Brain microvascular endothelial cell (primary cell): ENCODE data around the gene CLSTN2.

Source experiments
- DNase-seq: peaks from one replicate; pipeline ENCODE4 v3.0.0-alpha.2; 2020
- H3K27ac ChIP-seq: fragments of 250-450 bp; sonication (Bioruptor Pico); 2 replicates; pipeline ENCODE4 v1.5.1; 2020; ENCODE audit warnings: mild to moderate bottlenecking, moderate library complexity
- H3K27me3 ChIP-seq: fragments of 250-450 bp; sonication (Bioruptor Pico); replicated peaks from 2 replicates; pipeline ENCODE4 v1.5.1; 2020; ENCODE audit warnings: mild to moderate bottlenecking
- H3K36me3 ChIP-seq: fragments of 250-450 bp; sonication (Bioruptor Pico); replicated peaks from 2 replicates; pipeline ENCODE4 v1.5.1; 2020; ENCODE audit warnings: mild to moderate bottlenecking
- H3K4me3 ChIP-seq: 2 replicates; pipeline ENCODE4 v1.5.1; 2011; ENCODE audit warnings: low read depth, mild to moderate bottlenecking, control low read depth, low read length, moderate library complexity
- CTCF ChIP-seq: IDR thresholded peaks from 2 replicates; pipeline ENCODE4 v1.5.1; 2011; ENCODE audit warnings: low read depth, mild to moderate bottlenecking, moderate library complexity, low read length, control low read depth, inconsistent platforms; ENCODE audit errors: missing control alignments
- in situ Hi-C: cut with HindIII; loops from 2 replicates; pipeline ENCODE4 v1.10.0; 2017; ENCODE audit warnings: low sequenced_read_pairs, low pct_ligation_motif_present

CLSTN2 gene

GRCh38 chr3:139994891-139995290 is 59.9 kb downstream of the CLSTN2 start:
- Histone ChIP-seq H3K36me3 (no peaks in the 10 kb centered on the region), H3K27me3 (no peaks in the 10 kb centered on the region), H3K27ac (no peak overlapping the region), H3K4me3 (no peak overlapping the region)
- no peak for TF ChIP-seq CTCF
- DNase-seq: no peak
- in situ Hi-C loops: no loop called here

- no peak overlapping the region for H3K4me3 ChIP-seq
- in situ Hi-C loops: no loop called here
- TF ChIP-seq CTCF: no peak
- DNase-seq: no peak
- no peaks in the 10 kb centered on the region for H3K36me3 ChIP-seq
- no peaks in the 10 kb centered on the region for H3K27me3 ChIP-seq
- no peak overlapping the region for H3K27ac ChIP-seq
These were observed 69.3 kb downstream of the CLSTN2 start for GRCh38 chr3:140004271-140004670.

- Histone ChIP-seq H3K36me3 (no peaks in the 10 kb centered on the region), H3K4me3 (no peak overlapping the region), H3K27ac (no peak overlapping the region), H3K27me3 (no peaks in the 10 kb centered on the region)
- in situ Hi-C loops: no loop called here
- no peak for DNase-seq
- TF ChIP-seq CTCF: no peak
These were observed 71.3 kb downstream of the CLSTN2 start for GRCh38 chr3:140006331-140006730.

DNA sequence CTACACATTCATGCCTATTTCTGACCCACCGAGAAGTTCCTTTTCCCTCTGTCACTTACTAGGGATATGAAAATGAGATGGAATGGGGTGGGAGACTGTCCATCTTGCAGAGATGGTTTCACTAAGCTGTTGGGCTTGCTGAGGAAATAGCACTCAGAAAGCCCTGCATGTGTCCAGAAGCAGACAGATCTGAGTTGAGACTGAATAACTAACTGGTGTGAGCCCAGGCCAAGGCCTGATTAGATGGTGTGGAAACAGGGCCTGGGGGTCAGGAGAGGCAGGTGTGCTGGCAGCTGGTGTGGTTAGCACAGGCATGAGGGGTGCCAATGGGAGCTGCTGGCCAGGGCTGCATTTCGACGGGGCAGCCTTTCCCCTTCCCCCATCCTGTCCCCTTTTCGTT is 72.1 kb downstream of the CLSTN2 start:
- H3K27me3 ChIP-seq: no peaks in the 10 kb centered on the region
- H3K4me3 ChIP-seq: no peak overlapping the region
- in situ Hi-C loops: no loop called here
- DNase-seq: no peak
- H3K36me3 ChIP-seq: no peaks in the 10 kb centered on the region
- no peak for TF ChIP-seq CTCF
- H3K27ac ChIP-seq: no peak overlapping the region

GRCh38 chr3:140007911-140008869 is 73.2 kb downstream of the CLSTN2 start:
- DNase-seq: no peak
- H3K27me3 ChIP-seq: no peaks in the 10 kb centered on the region
- H3K4me3 ChIP-seq: no peak overlapping the region
- TF ChIP-seq CTCF: no peak
- no peaks in the 10 kb centered on the region for H3K36me3 ChIP-seq
- in situ Hi-C loops: no loop called here
- no peak overlapping the region for H3K27ac ChIP-seq
